NCI-H226 (cell line): Measurements from ENCODE around the gene ANKLE2.

Source experiments
- DNase-seq: peaks from one replicate; pipeline ENCODE4 v3.0.0-alpha.2; 2015

Gene ANKLE2

GRCh38 chr12:132685400-132685799 lies 76.2 kb downstream of the ANKLE2 start:
- DNase-seq, result no peak

GRCh38 chr12:132677492-132677891 lies 84.1 kb downstream of the ANKLE2 start:
- DNase-seq, result no peak

GRCh38 chr12:132675757-132676432 lies 85.7 kb downstream of the ANKLE2 start:
- DNase-seq, result no peak
